GM19238 (cell line): ENCODE measurements around the gene VMP1.
A peak's percentile ranks its signal among the peaks of the same experiment; 100 is the strongest.
"Not testable (repeated sequence)": the region's sequence is repeated elsewhere in the genome, so short reads cannot be mapped to it uniquely, and the experiment has no call there.

ENCODE experiments used
- DNase-seq: peaks from one replicate; pipeline ENCODE4 v3.0.0; 2011; ENCODE audit warnings: low spot score; ENCODE audit not compliant: insufficient read length

The VMP1 gene

GRCh38 chr17:59776577-59776976 lies 69.1 kb downstream of the VMP1 start:
- DNase-seq, result no peak

GRCh38 chr17:59777033-59777432 lies 69.6 kb downstream of the VMP1 start:
- DNase-seq, result no peak

DNA sequence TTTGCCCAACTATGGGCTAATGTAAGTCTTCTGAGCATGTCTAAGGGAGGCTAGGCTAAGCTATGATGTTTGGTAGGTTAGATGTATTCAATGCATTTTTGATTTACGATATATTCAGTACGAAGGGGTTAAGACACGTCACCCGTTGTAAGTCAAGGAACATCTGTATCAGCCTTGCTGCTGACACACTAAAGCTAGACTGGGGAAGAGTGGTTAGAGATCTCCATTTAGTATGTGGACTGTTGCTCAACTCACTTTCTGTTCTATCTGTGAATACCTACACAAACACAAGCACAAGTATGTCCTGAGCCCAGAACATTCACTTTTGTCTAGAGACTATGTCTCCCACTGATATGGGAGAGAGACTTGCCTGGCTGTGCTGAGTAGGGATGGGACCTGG lies 71.5 kb downstream of the VMP1 start:
- DNase-seq, result no peak

DNA sequence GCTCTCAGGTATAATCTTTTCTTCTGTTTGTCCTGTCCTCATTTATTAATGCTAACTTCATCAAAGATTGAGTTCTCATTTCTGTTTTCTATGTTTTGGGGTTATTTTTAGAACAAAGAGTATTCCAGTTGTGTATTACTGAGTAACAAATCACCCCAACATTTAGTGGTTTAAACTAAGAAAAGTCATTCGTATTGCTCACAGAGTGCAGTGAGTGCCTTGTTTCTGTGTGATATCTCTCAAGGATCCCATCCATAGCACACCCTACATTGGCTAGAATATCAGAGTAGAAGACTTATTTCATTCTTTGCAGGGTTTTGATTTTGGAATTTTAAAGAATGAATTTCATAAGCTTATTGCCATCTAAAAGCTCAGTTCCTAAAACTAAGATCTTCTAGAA lies 72.1 kb downstream of the VMP1 start:
- no peak for DNase-seq

DNA sequence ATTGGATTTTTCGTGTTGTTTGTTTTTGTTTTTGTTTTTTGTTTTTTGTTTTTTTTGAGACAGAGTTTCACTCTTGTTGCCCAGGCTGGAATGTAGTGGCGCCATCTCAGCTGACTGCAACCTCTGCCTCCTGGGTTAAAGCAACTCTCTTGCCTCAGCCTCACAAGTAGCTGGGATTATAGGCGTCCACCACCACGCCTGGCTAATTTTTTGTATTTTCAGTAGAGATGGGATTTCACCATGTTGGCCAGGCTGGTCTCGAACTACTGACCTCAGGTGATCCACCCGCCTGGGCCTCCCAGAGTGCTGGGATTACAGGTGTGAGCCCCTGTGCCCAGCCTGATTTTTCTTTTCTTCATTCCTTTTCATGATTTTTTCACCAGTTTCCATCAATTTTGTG lies 73.1 kb downstream of the VMP1 start:
- DNase-seq, result not testable (repeated sequence)

- DNase-seq, result no peak
Measured at GRCh38 chr17:59783221-59784047, 76.0 kb downstream of the VMP1 start.

DNA sequence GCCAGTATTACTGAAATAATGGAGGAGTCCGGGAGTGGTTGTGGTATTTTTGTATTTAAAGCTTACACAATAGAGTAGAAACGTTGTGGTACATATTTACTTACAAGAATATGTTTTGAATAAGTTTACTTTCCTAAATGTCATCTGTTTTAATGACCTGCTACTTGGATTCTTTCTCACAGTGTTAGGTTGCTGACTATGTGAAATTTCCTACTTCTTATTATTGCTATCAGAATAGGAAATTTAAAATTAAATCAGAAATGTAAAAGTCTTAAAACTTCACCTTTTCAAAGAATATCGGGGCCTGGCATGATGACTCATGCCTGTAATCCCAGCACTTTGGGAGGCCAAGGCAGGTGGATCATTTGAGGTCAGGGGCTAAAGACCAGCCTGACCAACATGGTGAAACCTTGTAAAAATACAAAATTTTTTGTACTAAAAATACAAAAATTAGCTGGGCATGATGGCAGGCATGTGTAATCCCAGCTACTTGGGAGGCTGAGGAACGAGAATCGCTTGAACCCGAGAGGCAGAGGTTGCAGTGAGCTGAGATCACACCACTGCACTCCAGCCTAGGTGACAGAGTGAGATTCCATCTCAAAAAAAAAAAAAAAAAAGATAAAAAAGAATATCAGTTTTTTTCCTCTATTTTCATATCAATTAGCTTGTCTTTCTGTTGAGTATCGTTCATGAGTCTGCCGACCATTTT lies 77.8 kb downstream of the VMP1 start:
- no peak for DNase-seq

GRCh38 chr17:59786213-59786535 lies 78.7 kb downstream of the VMP1 start:
- DNase-seq, result no peak

GRCh38 chr17:59786536-59787319 lies 79.3 kb downstream of the VMP1 start:
- DNase-seq, result peak; percentile 24

DNA sequence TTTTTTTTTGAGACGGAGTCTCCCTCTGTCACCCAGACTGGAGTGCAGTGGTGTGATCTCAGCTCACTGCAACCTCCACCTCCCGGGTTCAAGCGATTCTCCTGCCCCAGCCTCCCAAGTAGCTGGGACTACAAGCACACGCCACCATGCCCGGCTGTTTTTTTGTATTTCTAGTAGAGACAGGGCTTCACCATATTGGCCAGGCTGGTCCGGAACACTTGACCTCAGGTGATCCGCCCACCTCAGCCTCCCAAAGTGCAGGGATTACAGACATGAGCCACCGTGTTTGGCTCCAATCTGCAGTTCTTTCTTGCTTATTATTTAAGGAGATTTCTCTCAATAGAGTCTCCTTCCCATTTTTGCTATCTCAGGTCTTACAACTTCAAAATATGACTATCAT lies 82.4 kb downstream of the VMP1 start:
- DNase-seq, result not testable (repeated sequence)

DNA sequence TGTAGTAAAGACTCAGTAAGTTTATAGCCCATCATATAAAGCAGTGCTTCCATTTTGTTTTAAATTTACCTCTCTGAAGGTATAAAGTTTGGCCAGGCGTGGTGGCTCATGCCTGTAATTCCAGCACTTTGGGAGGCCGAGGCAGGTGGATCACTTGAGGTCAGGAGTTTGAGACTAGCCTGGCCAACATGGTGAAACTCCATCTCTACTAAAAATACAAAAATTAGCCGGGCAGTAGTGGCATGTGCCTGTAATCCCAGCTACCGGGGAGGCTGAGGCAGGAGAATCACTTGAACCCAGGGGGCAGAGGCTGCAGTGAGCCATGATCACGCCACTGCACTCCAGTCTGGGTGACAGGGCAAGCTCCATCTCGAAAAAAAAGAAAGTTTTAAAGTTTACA lies 83.0 kb downstream of the VMP1 start:
- not testable (repeated sequence) for DNase-seq

- no peak for DNase-seq
Measured at GRCh38 chr17:59790910-59791309, 83.5 kb downstream of the VMP1 start.

DNA sequence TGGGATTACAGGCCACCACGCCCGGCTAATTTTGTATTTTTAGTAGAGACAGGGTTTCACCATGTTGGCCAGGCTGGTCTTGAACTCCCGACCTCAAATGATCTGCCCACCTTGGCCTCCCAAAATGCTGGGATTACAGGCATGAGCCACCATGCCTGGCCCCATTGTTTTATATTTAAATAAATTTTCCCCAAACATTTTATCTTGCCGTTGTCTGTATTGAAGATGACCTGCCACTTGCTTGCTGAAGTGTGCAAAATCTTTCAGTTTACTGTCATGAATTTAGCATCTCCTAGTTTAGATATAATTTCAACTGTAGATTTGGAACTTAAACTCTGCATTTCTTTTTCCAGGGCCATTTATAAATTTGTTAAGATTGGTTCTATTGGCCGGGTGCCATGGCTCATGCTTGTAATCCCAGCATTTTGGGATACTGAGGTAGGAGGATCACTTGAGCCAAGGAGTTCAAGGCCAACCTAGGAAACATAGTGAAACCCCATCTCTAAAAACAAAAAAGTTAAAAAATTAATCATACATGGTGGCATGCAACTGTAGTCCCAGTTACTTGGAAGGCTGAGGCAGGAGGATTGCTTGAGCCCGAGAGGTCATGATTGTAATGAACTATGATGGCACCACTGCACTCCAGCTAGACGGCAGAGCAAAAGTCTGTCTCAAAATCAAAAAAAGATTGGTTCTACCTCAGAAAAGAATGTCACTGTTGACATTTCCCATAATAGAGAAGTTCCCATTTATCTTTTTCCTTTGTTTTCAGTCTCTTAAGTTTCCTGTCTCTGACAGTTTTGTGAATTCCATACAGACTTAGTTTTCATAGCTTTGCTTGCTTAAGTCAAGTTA lies 84.4 kb downstream of the VMP1 start:
- no peak for DNase-seq

GRCh38 chr17:59792458-59792823 lies 85.0 kb downstream of the VMP1 start:
- not testable (repeated sequence) for DNase-seq

GRCh38 chr17:59793205-59793604 lies 85.8 kb downstream of the VMP1 start:
- no peak for DNase-seq

DNA sequence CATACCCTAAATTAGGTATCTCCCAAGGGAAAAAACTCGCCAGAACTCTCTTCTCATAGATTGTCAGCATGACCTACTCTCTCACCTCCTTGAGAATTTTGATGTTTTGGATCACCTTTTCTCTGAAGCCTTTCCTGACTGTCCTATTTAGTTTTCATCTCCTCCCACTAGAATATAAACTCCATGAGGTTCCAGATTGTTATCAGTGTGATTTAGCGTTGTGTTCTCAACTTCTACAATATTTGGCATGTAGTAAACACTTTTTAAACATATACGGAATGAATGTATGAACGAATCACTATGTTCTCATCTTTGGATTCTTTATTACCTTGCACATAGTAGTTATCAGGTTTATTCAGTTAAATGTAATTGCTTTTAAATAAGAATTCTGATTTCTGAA lies 88.7 kb downstream of the VMP1 start:
- DNase-seq, result no peak

DNA sequence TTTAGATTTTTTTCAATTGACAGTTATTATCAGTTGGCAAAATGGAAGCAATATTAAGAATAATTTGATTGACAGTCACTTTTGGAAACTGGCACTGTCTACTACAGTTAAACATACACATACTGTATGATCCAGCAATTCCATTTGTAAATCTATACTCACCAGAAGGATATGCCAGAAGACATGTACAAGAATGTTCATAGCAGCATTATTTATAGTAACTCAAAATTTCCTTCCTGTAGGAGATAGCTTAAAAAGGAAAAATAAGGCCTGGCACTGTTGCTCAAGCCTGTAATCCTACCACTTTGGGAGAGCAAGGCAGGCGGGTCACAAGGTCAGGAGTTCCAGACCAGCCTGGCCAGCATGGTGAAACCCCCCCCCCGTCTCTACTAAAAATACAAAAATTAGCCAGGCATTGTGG lies 89.3 kb downstream of the VMP1 start:
- no peak for DNase-seq

GRCh38 chr17:59798111-59798510 lies 90.7 kb downstream of the VMP1 start:
- no peak for DNase-seq

- no peak for DNase-seq
Measured at GRCh38 chr17:59800530-59800942, 93.1 kb downstream of the VMP1 start.

DNA sequence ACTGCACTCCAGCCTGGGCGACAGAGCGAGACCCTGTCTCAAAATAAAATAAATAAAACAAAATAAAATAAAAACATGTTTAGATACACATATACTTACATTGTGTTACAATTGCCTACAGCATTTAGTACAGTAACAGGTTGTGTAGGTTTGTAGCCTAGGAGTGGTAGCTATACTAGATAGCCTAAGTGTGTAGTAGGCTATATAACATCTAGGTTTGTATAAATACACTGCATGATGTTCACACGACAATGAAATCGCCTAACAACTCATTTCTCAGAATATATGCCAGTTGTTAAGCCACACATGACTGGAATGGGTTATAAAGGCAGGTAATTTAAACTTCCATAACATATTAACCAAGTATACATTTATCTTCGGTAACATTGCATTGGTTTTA lies 94.7 kb downstream of the VMP1 start:
- DNase-seq, result no peak

DNA sequence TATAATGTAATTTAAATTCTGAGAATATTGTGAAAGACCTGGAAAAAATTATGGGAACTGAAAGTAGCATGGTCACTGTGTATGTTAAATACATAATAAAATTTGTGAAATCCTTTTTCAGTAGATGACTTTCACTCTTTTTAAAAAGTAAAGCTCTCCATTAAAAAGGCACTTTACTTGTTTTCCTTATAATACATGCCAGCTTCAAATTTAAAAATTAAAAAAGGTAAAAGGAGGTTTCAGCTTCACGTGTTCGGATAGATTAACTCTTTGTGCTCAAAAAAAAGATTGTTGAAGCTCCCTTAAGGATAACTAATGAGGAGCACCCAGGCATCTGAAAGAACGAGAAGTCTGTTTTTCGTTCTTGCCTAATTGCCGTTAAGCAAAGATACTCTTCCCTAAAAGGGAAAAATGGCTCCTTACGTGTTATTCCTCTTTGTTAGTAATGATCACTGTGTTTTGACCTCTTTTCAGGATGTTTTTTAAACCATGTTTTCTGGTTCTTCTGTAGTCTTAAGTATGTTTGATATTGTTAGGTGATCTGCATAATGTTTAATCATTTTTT lies 97.5 kb downstream of the VMP1 start:
- DNase-seq, result no peak
